A549 (cell line): ENCODE results near the gene EPYC. TPM values are rescaled to one million over a fixed set of nuclear protein-coding genes. Genes with fewer than 3 reads are reported as not detected.

ENCODE experiments used
- ATAC-seq, 2 experiments: fragments of 200-7000 bp in 1 of 2; fragments of >200 bp in 1 of 2; cut with Nextera tagmentation in 1 of 2; cut with Tn5 transposase in 1 of 2; 3 replicates each; pipeline versions ENCODE4 v1.8.0 to v1.9.1; 2018 to 2020; ENCODE audit warnings: mild to moderate bottlenecking in 1 of 2, moderate library complexity in 1 of 2
- CTCF ChIA-PET: fragments of 300-600 bp; sonication (Branson Sonifier 250); formaldehyde crosslinking; extraction: SDS; loops from one replicate; lab custom pipeline; 2021; ENCODE audit warnings: antibody characterized with exemption, inconsistent platforms; lab: Yijun Ruan, JAX
- POLR2A ChIA-PET: fragments of 350-600 bp; formaldehyde crosslinking; extraction: SDS; loops from one replicate; lab custom pipeline; 2021; ENCODE audit warnings: antibody characterized with exemption, inconsistent platforms; lab: Yijun Ruan, JAX
- DNase-seq, 2 experiments: peaks; one replicate each; pipeline versions ENCODE4 v3.0.0 to v3.0.0-alpha.2; 2011 to 2016; ENCODE audit warnings: low read depth in 1 of 2, low spot score in 1 of 2
- FAIRE-seq: peaks from 2 replicates; lab custom pipeline; 2011; peaks lifted over from hg19 to GRCh38; lab: Jason Lieb, UNC
- H3K27ac ChIP-seq, 2 experiments: fragments of >200 bp; sonication (Bioruptor Twin); formaldehyde crosslinking; 3 replicates each; pipeline ENCODE4 v1.5.1; 2016 to 2017
- H3K4me1 ChIP-seq: fragments of >200 bp; sonication (Bioruptor Twin); formaldehyde crosslinking; 3 replicates; pipeline ENCODE4 v1.6.1; 2016
- H3K4me2 ChIP-seq: fragments of >200 bp; sonication (Bioruptor Twin); formaldehyde crosslinking; 3 replicates; pipeline ENCODE4 v1.6.1; 2016
- H3K4me3 ChIP-seq: fragments of >200 bp; sonication (Bioruptor Twin); formaldehyde crosslinking; 3 replicates; pipeline ENCODE4 v1.5.1; 2016
- H3K9me3 ChIP-seq: fragments of >200 bp; sonication (Bioruptor Twin); formaldehyde crosslinking; 3 replicates; pipeline ENCODE4 v1.6.1; 2016
- BHLHE40 ChIP-seq: IDR thresholded peaks from 2 replicates; pipeline ENCODE4 v1.6.1; 2012; ENCODE audit warnings: low read depth, low read length, inconsistent platforms
- CEBPB ChIP-seq, 2 experiments: fragments of >200 bp in 1 of 2; sonication (Bioruptor Twin) in 1 of 2; formaldehyde crosslinking in 1 of 2; IDR thresholded peaks; 2 replicates each; pipeline ENCODE4 v1.6.1; 2012 to 2016
- CTCF ChIP-seq: fragments of >200 bp; sonication (Bioruptor Twin); formaldehyde crosslinking; IDR thresholded peaks from 3 replicates; pipeline ENCODE4 v1.5.1; 2016
- EHF ChIP-seq: fragments of 250-450 bp; sonication (Bioruptor Pico); IDR thresholded peaks from 2 replicates; pipeline ENCODE4 v1.5.0; 2020; ENCODE audit warnings: mild to moderate bottlenecking
- GATA3 ChIP-seq: IDR thresholded peaks from 2 replicates; pipeline ENCODE4 v1.6.1; 2012; ENCODE audit warnings: borderline replicate concordance
- HEYL ChIP-seq: fragments of 250-450 bp; sonication (Bioruptor Pico); IDR thresholded peaks from 2 replicates; pipeline ENCODE4 v1.8.0; 2021; ENCODE audit warnings: mild to moderate bottlenecking, moderate library complexity
- HOXB13 ChIP-seq: fragments of 250-450 bp; sonication (Bioruptor Pico); IDR thresholded peaks from 2 replicates; pipeline ENCODE4 v1.5.0; 2020; ENCODE audit warnings: low read depth, mild to moderate bottlenecking, moderate library complexity
- HOXB5 ChIP-seq: fragments of 250-450 bp; sonication (Bioruptor Pico); IDR thresholded peaks from 2 replicates; pipeline ENCODE4 v1.5.0; 2020; ENCODE audit warnings: mild to moderate bottlenecking, moderate library complexity
- PBX3 ChIP-seq: IDR thresholded peaks from 2 replicates; pipeline ENCODE4 v1.6.1; 2012
- PHF8 ChIP-seq: fragments of 200-600 bp; sonication (generic); IDR thresholded peaks from 2 replicates; pipeline ENCODE4 v1.6.1; 2016; ENCODE audit warnings: low read depth, mild to moderate bottlenecking, antibody characterized with exemption, moderate library complexity, borderline replicate concordance
- POLR2A ChIP-seq: IDR thresholded peaks from 2 replicates; pipeline ENCODE4 v1.6.1; 2012; ENCODE audit warnings: mild to moderate bottlenecking, low read length
- POLR2AphosphoS2 ChIP-seq: conservative IDR thresholded peaks from 2 replicates; pipeline ENCODE4 v1.6.1; 2012; ENCODE audit warnings: low read length, improper control_type of control experiment, inconsistent platforms
- RAD21 ChIP-seq, 2 experiments: fragments of >200 bp in 1 of 2; sonication (Bioruptor Twin) in 1 of 2; formaldehyde crosslinking in 1 of 2; IDR thresholded peaks in 1 of 2; conservative IDR thresholded peaks in 1 of 2; 2 replicates in 1 of 2; 3 replicates in 1 of 2; pipeline ENCODE4 v1.6.1; 2012 to 2018; ENCODE audit warnings: inconsistent platforms in 1 of 2
- RCOR1 ChIP-seq: fragments of 150-350 bp; IDR thresholded peaks from 2 replicates; pipeline ENCODE4 v1.6.1; 2014; ENCODE audit warnings: antibody characterized with exemption, low read length, low read depth
- RFX5 ChIP-seq: fragments of 450-650 bp; IDR thresholded peaks from 2 replicates; pipeline ENCODE4 v1.7.1; 2014; ENCODE audit warnings: antibody characterized with exemption, mild to moderate bottlenecking, moderate library complexity
- SMC3 ChIP-seq: fragments of >200 bp; sonication (Bioruptor Twin); formaldehyde crosslinking; IDR thresholded peaks from 3 replicates; pipeline ENCODE4 v1.6.1; 2018; ENCODE audit warnings: inconsistent platforms
- SREBF2 ChIP-seq: fragments of 450-650 bp; IDR thresholded peaks from 2 replicates; pipeline ENCODE4 v1.6.1; 2014; ENCODE audit warnings: mild to moderate bottlenecking, moderate library complexity
- WGBS: methylation state at CpG from one replicate; pipeline ENCODE4 v1.1.6; 2017; ENCODE audit errors: missing lambda C conversion rate; 5-methylcytosine and 5-hydroxymethylcytosine counted together
- polyA plus RNA-seq, 4 experiments: library from polyadenylated mRNA; depleted of rRNA in 3 of 4; stranded (reverse); fragments of >200 nt; fragmentation: RNase III in 1 of 4; extraction: RNeasy Plus Mini Kit Qiagen cat#74134 plus additional on column Dnase treatment in 1 of 4; gene quantifications; 2 replicates in 3 of 4; 3 replicates in 1 of 4; pipeline ENCODE4 v1.2.3, GENCODE V29; 2011 to 2017
- TF ChIP-seq, protein P1 (sequence below): fragments of 250-450 bp; sonication (Bioruptor Pico); IDR thresholded peaks from 2 replicates; pipeline ENCODE4 v1.5.0; 2021; ENCODE audit warnings: mild to moderate bottlenecking, moderate library complexity, borderline replicate concordance
- TF ChIP-seq, protein P2 (sequence below): fragments of 200-600 bp; sonication (generic); IDR thresholded peaks from 2 replicates; pipeline ENCODE4 v1.6.1; 2016; ENCODE audit warnings: antibody characterized with exemption, mild to moderate bottlenecking, moderate library complexity
- TF ChIP-seq, protein P3 (sequence below): fragments of 250-450 bp; sonication (Bioruptor Pico); IDR thresholded peaks from 2 replicates; pipeline ENCODE4 v1.5.0; 2020; ENCODE audit warnings: low read depth, mild to moderate bottlenecking, moderate library complexity

EPYC gene
- polyA plus RNA-seq, 2 of the 4 experiments (the other 2 are of a cell fraction) = not detected

DNA sequence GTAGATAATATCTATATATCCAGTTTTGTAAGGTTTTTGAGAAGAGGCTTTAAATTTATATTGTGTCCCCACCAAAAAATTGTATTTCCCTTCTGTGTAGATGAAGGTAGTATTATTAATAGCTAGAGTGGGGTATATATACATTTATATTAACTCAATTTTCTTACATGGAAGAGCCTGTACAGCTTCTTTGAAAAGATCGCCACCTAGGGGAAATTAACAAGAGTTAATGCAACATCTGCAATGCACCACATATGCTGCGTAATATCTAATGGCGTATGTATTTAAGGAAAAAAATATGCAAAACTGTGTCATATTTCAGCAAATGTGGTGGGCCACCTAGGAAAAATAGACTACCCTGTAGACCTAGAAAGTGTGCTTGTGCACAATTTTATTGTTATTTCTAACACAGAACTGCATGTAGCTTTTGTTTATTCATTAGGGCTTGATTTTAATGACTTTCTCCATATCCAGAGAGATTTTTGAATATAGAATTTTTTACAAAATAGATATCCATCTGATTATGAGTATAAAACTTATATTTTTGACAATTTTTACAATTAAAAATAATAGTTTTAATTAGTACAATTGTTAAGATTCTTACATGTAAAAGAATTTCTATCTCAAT lies 63.8 kb downstream of the EPYC start:
- Histone ChIP-seq H3K9me3 (no peaks in the 10 kb centered on the region), H3K4me3 (no peak overlapping the region), H3K4me2 (0 out of 3 replicates have a peak overlapping the region, but pooled peaks have one; percentile 32), H3K4me1 (no peaks in the 10 kb centered on the region), H3K27ac (no peak overlapping the region)
- DNase-seq (peak; percentile 54 to 76), FAIRE-seq (peak; percentile 43), ATAC-seq (peak; percentile 89 to 93)
- peak; percentile 80 for TF ChIP-seq RAD21 (conservative IDR thresholded peaks at IDR 0.05 in 1 of 2, IDR thresholded peaks at IDR 0.05 in 1 of 2)
- TF ChIP-seq, protein P1, sequence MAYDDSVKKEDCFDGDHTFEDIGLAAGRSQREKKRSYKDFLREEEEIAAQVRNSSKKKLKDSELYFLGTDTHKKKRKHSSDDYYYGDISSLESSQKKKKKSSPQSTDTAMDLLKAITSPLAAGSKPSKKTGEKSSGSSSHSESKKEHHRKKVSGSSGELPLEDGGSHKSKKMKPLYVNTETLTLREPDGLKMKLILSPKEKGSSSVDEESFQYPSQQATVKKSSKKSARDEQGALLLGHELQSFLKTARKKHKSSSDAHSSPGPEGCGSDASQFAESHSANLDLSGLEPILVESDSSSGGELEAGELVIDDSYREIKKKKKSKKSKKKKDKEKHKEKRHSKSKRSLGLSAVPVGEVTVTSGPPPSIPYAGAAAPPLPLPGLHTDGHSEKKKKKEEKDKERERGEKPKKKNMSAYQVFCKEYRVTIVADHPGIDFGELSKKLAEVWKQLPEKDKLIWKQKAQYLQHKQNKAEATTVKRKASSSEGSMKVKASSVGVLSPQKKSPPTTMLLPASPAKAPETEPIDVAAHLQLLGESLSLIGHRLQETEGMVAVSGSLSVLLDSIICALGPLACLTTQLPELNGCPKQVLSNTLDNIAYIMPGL (CRISPR knock-in tag) = no peak; the same call in 1 of the 2 replicates
- peak in 1 of 2 experiments; percentile 74; a peak in 2 of 4 replicates for TF ChIP-seq CEBPB (IDR thresholded peaks at IDR 0.05)
- peak; percentile 88 for TF ChIP-seq CTCF
- peak; percentile 60 for TF ChIP-seq SMC3
- TF ChIP-seq RCOR1 = no peak
- POLR2A ChIA-PET = no interaction called here
- CTCF ChIA-PET = interaction anchor here (0.6 to 2.2 kb wide), 12 partner anchors 12 to 1450 kb away, joined by 3 to 21 read pairs (median 3); no protein-coding TSS in a partner anchor
- WGBS = 15% methylated on average over 3 of the region's 3 CpGs

- ChIA-PET CTCF (interaction anchor here (0.7 to 2.2 kb wide), 2 partner anchors 20 to 32 kb away, joined by 3 to 6 read pairs; no protein-coding TSS in a partner anchor), POLR2A (no interaction called here)
- FAIRE-seq (no peak), DNase-seq (no peak), ATAC-seq (no peak)
- no peak overlapping the region for H3K4me2 ChIP-seq
- no peaks in the 10 kb centered on the region for H3K4me1 ChIP-seq
- TF ChIP-seq BHLHE40 (no peak), RFX5 (no peak), GATA3 (no peak), PBX3 (no peak), PHF8 (no peak), CEBPB (IDR thresholded peaks at IDR 0.05) (no peak), EHF (CRISPR knock-in tag) (no peak), POLR2A (no peak), HEYL (CRISPR knock-in tag) (no peak), HOXB13 (CRISPR knock-in tag) (no peak), SREBF2 (no peak), POLR2AphosphoS2 (no peak), HOXB5 (CRISPR knock-in tag) (no peak)
- TF ChIP-seq, protein P2, sequence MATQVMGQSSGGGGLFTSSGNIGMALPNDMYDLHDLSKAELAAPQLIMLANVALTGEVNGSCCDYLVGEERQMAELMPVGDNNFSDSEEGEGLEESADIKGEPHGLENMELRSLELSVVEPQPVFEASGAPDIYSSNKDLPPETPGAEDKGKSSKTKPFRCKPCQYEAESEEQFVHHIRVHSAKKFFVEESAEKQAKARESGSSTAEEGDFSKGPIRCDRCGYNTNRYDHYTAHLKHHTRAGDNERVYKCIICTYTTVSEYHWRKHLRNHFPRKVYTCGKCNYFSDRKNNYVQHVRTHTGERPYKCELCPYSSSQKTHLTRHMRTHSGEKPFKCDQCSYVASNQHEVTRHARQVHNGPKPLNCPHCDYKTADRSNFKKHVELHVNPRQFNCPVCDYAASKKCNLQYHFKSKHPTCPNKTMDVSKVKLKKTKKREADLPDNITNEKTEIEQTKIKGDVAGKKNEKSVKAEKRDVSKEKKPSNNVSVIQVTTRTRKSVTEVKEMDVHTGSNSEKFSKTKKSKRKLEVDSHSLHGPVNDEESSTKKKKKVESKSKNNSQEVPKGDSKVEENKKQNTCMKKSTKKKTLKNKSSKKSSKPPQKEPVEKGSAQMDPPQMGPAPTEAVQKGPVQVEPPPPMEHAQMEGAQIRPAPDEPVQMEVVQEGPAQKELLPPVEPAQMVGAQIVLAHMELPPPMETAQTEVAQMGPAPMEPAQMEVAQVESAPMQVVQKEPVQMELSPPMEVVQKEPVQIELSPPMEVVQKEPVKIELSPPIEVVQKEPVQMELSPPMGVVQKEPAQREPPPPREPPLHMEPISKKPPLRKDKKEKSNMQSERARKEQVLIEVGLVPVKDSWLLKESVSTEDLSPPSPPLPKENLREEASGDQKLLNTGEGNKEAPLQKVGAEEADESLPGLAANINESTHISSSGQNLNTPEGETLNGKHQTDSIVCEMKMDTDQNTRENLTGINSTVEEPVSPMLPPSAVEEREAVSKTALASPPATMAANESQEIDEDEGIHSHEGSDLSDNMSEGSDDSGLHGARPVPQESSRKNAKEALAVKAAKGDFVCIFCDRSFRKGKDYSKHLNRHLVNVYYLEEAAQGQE = no peak
- TF ChIP-seq, protein P3, sequence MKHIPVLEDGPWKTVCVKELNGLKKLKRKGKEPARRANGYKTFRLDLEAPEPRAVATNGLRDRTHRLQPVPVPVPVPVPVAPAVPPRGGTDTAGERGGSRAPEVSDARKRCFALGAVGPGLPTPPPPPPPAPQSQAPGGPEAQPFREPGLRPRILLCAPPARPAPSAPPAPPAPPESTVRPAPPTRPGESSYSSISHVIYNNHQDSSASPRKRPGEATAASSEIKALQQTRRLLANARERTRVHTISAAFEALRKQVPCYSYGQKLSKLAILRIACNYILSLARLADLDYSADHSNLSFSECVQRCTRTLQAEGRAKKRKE (CRISPR knock-in tag) = no peak
- WGBS = 93% methylated on average over 1 of the region's 1 CpG
- H3K9me3 ChIP-seq = no peaks in the 10 kb centered on the region
- H3K27ac ChIP-seq = no peak overlapping the region
- no peak overlapping the region for H3K4me3 ChIP-seq
Measured at GRCh38 chr12:90939382-90939781, 65.4 kb downstream of the EPYC start.
